ENCODE data around the gene PARD6G. TPM values are rescaled to one million over a fixed set of nuclear protein-coding genes. Genes with fewer than 3 reads are reported as not detected.

The PARD6G gene
- total and polyA plus RNA-seq, 9 of the 15 experiments (the other 6 are each of a cell fraction or from before 2014, with no cell fraction given): 0.03 to 1.2 (median 0.26) TPM

- no peak for TF ChIP-seq ZNF785 (CRISPR knock-in tag; IDR thresholded peaks at IDR 0.05)
- no peak for TF ChIP-seq GATA2 (CRISPR knock-in tag; IDR thresholded peaks at IDR 0.05)
- TF ChIP-seq PTBP1 (IDR thresholded peaks at IDR 0.05; ENCODE audit: low read depth, low read length): no peak
- no peak for TF ChIP-seq MECOM (CRISPR knock-in tag; IDR thresholded peaks at IDR 0.05)
- peak; percentile 83 for TF ChIP-seq RBFOX2 (IDR thresholded peaks at IDR 0.05; ENCODE audit: low read depth, low read length)
- TF ChIP-seq ZNF583 (CRISPR knock-in tag; IDR thresholded peaks at IDR 0.05): no peak
- no peak for TF ChIP-seq ZKSCAN8 (CRISPR knock-in tag; IDR thresholded peaks at IDR 0.05)
- TF ChIP-seq CCAR2 (IDR thresholded peaks at IDR 0.05; ENCODE audit: low read depth, low read length): no peak
- no peak for TF ChIP-seq ZNF232 (CRISPR knock-in tag; IDR thresholded peaks at IDR 0.05)
- TF ChIP-seq MAFK (IDR thresholded peaks at IDR 0.05; ENCODE audit: low read length): no peak
- TF ChIP-seq TCF7L2 (IDR thresholded peaks at IDR 0.05; ENCODE audit: low read depth, low read length): no peak
- TF ChIP-seq GTF2A2 (tag; IDR thresholded peaks at IDR 0.05): no peak
- no peak for TF ChIP-seq FOXA1 (IDR thresholded peaks at IDR 0.05; ENCODE audit: borderline replicate concordance)
- peak; percentile 31; the same call in 1 of the 2 replicates for TF ChIP-seq TFAP4 (CRISPR knock-in tag; IDR thresholded peaks at IDR 0.05; ENCODE audit: borderline replicate concordance)
- TF ChIP-seq GATAD2A (IDR thresholded peaks at IDR 0.05): no peak
- TF ChIP-seq XRCC4 (IDR thresholded peaks at IDR 0.05; ENCODE audit: extremely low read depth, insufficient read depth, insufficient read length): no peak
- TF ChIP-seq ZKSCAN3 (CRISPR knock-in tag; IDR thresholded peaks at IDR 0.05): no peak
- TF ChIP-seq SMAD4 (CRISPR knock-in tag; conservative IDR thresholded peaks at IDR 0.05): no peak
- no peak for TF ChIP-seq ZBED1 (IDR thresholded peaks at IDR 0.05)
- no peak for TF ChIP-seq PREB (CRISPR knock-in tag; IDR thresholded peaks at IDR 0.05)
- TF ChIP-seq ETS2 (tag; IDR thresholded peaks at IDR 0.05; ENCODE audit: borderline replicate concordance, poor library complexity, severe bottlenecking): no peak
- peak; percentile 92 for TF ChIP-seq JUN (IDR thresholded peaks at IDR 0.05; ENCODE audit: borderline replicate concordance, low read depth, low read length)
- TF ChIP-seq JUN (CRISPR knock-in tag; IDR thresholded peaks at IDR 0.05; ENCODE audit: borderline replicate concordance): no peak
- no peak for TF ChIP-seq ATF6 (CRISPR knock-in tag; IDR thresholded peaks at IDR 0.05)
- TF ChIP-seq MLLT1 (IDR thresholded peaks at IDR 0.05): no peak
Measured at GRCh38 chr18:80108739-80109675, 138.3 kb downstream of the PARD6G start, which contains the start of gene ADNP2 (continued).
